ENCODE measurements around the gene KLK14. TPM values are rescaled to one million over a fixed set of nuclear protein-coding genes. Genes with fewer than 3 reads are reported as not detected.

KLK14 gene
- total and polyA plus RNA-seq, 2 of the 8 experiments (the other 6 are each of a cell fraction or from before 2014, with no cell fraction given) = 0.09 to 1.2 TPM

DNA sequence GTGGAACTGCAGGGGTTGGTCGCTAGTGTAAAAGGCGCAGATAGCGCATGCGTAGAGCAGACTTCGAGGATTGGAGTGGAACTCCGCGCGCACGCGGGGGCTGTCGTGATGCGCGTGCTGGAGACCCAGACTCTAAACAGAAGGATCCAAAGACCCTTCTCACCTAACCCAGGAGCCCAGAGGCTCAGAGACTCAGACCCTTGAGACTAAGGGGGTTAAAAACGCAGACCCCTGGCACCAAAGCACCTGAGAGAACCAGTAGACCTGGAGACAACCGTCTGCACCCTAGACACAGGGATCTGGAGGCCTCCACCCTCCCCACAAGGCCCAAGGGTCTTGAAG lies 26.1 kb upstream of the KLK14 start:
- H3K27ac ChIP-seq (ENCODE audit: low read depth, low read length) = no peak overlapping the region
- H2BK12ac ChIP-seq (ENCODE audit: low read depth, low read length) = no peak overlapping the region
- POLR2A ChIA-PET (ENCODE audit: partially characterized antibody) = interaction anchor here (0.7 to 0.8 kb wide), 2 partner anchors 12 to 299 kb away, joined by 3 read pairs; no protein-coding TSS in a partner anchor
- no peak overlapping the region for H3K18ac ChIP-seq (ENCODE audit: extremely low read depth, low read length)
- H4K20me1 ChIP-seq (replicated peaks in 1 of 2; ENCODE audit: control insufficient read depth in 1 of 2, insufficient read depth in 2 of 2, low read length in 2 of 2) = peaks cover 2 to 6% of the 10 kb centered on the region in 2 experiments
- H3K79me2 ChIP-seq (ENCODE audit: control insufficient read depth in 1 of 2, insufficient read depth in 2 of 2, low read length in 2 of 2) = no peaks in the 10 kb centered on the region
- no peak overlapping the region for H2AK5ac ChIP-seq (ENCODE audit: low read depth, low read length)
- no peak overlapping the region for H3K23ac ChIP-seq (ENCODE audit: insufficient read length)
- H3K4ac ChIP-seq (replicated peaks; ENCODE audit: insufficient read length, low read depth, low read length) = no peak overlapping the region
- peaks cover 0 to 6% (median 0%) of the 10 kb centered on the region in 4 experiments; a peak in 3 of 7 replicates for H3K4me1 ChIP-seq (replicated peaks in 1 of 4; ENCODE audit: control insufficient read depth in 3 of 4, insufficient read depth in 4 of 4, low read length in 3 of 4)
- H3K14ac ChIP-seq (ENCODE audit: insufficient read length) = no peak overlapping the region
- CTCF ChIA-PET (ENCODE audit: partially characterized antibody) = interaction anchor here (1.5 kb wide), 1 partner anchor 49 kb away, joined by 4 read pairs; no protein-coding TSS in a partner anchor
- TF ChIP-seq KDM5A (IDR thresholded peaks at IDR 0.05; ENCODE audit: low read length) = no peak
- no peak for TF ChIP-seq JUND (IDR thresholded peaks at IDR 0.05; ENCODE audit: low read length)
- no peak for TF ChIP-seq MAFK (IDR thresholded peaks at IDR 0.05; ENCODE audit: low read depth, low read length)
- no peak for TF ChIP-seq SP4 (IDR thresholded peaks at IDR 0.05; ENCODE audit: low read length)
- no peak for TF ChIP-seq SIRT6 (IDR thresholded peaks at IDR 0.05; ENCODE audit: low read length)
- no peak for TF ChIP-seq HDAC2 (IDR thresholded peaks at IDR 0.05; ENCODE audit: borderline replicate concordance in 1 of 2, low read depth in 2 of 2, low read length in 2 of 2)
- H2BK120ac ChIP-seq (replicated peaks; ENCODE audit: low read depth, low read length) = no peak overlapping the region
- no peaks in the 10 kb centered on the region for H3K9me3 ChIP-seq (ENCODE audit: insufficient read depth in 2 of 2, low read depth in 1 of 2, low read length in 1 of 2)
- WGBS, 2 experiments (ENCODE audit: extremely low coverage in 1 of 2, insufficient coverage in 1 of 2, insufficient read length in 1 of 2, insufficient replicate concordance in 2 of 2, low coverage in 1 of 2, low lambda C conversion rate in 2 of 2, missing lambda C conversion rate in 1 of 2) = 8% methylated on average over 15 of the region's 15 CpGs; no CpG with 5 or more reads in 1 of the 2 experiments
- peaks cover 11% of the 10 kb centered on the region for H3K23me2 ChIP-seq (ENCODE audit: low read depth, low read length)
- H4K91ac ChIP-seq (replicated peaks; ENCODE audit: insufficient read length, low read length) = no peak overlapping the region
- H3K9ac ChIP-seq (replicated peaks in 1 of 4; ENCODE audit: extremely low read depth in 1 of 4, low read depth in 3 of 4, low read length in 3 of 4) = no peak overlapping the region
- peaks cover 4% of the 10 kb centered on the region for H3K79me1 ChIP-seq (ENCODE audit: low read depth, low read length)
- FAIRE-seq = no peak
- H2BK15ac ChIP-seq (ENCODE audit: low read length) = no peak overlapping the region
- H4K5ac ChIP-seq (ENCODE audit: insufficient read length, low read depth, low read length) = no peak overlapping the region
- DNase-seq (ENCODE audit: low read depth in 1 of 2, low spot score in 2 of 2) = no peak
- peaks cover 0 to 7% (median 1%) of the 10 kb centered on the region in 4 experiments; a peak in 2 of 8 replicates for H3K36me3 ChIP-seq (ENCODE audit: control insufficient read depth in 2 of 4, insufficient read depth in 4 of 4, low read length in 3 of 4)
- H4K8ac ChIP-seq (ENCODE audit: extremely low read depth, insufficient read depth, low read length) = no peak overlapping the region
- H3K4me2 ChIP-seq (ENCODE audit: insufficient read depth in 1 of 2, low read depth in 2 of 2, low read length in 2 of 2) = peak overlapping the region; percentile 88 to 89
- H2BK20ac ChIP-seq (ENCODE audit: low read length) = no peak overlapping the region
- no peak overlapping the region for H3K56ac ChIP-seq (replicated peaks; ENCODE audit: insufficient read length, low read depth, low read length)
- H3K4me3 ChIP-seq (ENCODE audit: extremely low read depth in 1 of 4, insufficient read depth in 2 of 4, low read depth in 3 of 4, low read length in 4 of 4) = peak overlapping the region; percentile 36 to 92 (median 81); a peak in 7 of 8 replicates
- H2BK5ac ChIP-seq (ENCODE audit: low read depth, low read length) = no peak overlapping the region
- H2AFZ ChIP-seq (ENCODE audit: low read length) = no peak overlapping the region; the same call in 1 of the 2 replicates
- peaks cover 0 to 13% (median 0%) of the 10 kb centered on the region in 4 experiments; a peak in 3 of 7 replicates for H3K27me3 ChIP-seq (replicated peaks in 1 of 4; ENCODE audit: control insufficient read depth in 3 of 4, extremely low read depth in 1 of 4, insufficient read depth in 3 of 4, low read length in 3 of 4)
